ENCODE measurements around the gene ALPI.
"Not testable (repeated sequence)": the region's sequence is repeated elsewhere in the genome, so short reads cannot be mapped to it uniquely, and the experiment has no call there.

- TF ChIP-seq CTCF, POLR2AphosphoS5 (IDR thresholded peaks at IDR 0.05): not testable (repeated sequence)
Measured at GRCh38 chr2:232407428-232408150, 48.4 kb upstream of the ALPI start.

All from prostate gland (tissue), 2 donors.